Lung (tissue), 12 donors: ENCODE data around the gene C1orf210. TPM values are rescaled to one million over a fixed set of nuclear protein-coding genes. Genes with fewer than 3 reads are reported as not detected.

ENCODE experiments used
- ATAC-seq: fragments of 200-7000 bp; cut with Tn5 transposase; one replicate; pipeline ENCODE4 v1.9.1; 2020; ENCODE audit warnings: moderate number of reproducible peaks; ENCODE audit not compliant: insufficient read depth, low FRiP score
- DNase-seq, 3 donors: peaks; one replicate each; pipeline ENCODE4 v3.0.0-alpha.2; 2013 to 2017
- H3K27ac ChIP-seq, 2 donors: one replicate each; pipeline ENCODE4 v1.5.1; 2013; ENCODE audit warnings: mild to moderate bottlenecking in 2 of 2, moderate library complexity in 2 of 2, control low read depth in 1 of 2, inconsistent platforms in 1 of 2, low read depth in 1 of 2, low read length in 1 of 2
- H3K27me3 ChIP-seq, 3 donors: one replicate each; pipeline ENCODE4 v1.5.1; 2013; ENCODE audit warnings: low read length in 2 of 3; ENCODE audit not compliant: control insufficient read depth in 3 of 3, insufficient read depth in 3 of 3
- H3K36me3 ChIP-seq, 4 donors: one replicate each; pipeline ENCODE4 v1.5.1; 2013; ENCODE audit warnings: low read length in 4 of 4, mild to moderate bottlenecking in 1 of 4, moderate library complexity in 1 of 4; ENCODE audit not compliant: control insufficient read depth in 4 of 4, insufficient read depth in 4 of 4
- H3K4me1 ChIP-seq, 5 donors: one replicate each; pipeline ENCODE4 v1.5.1; 2013; ENCODE audit warnings: low read length in 5 of 5, mild to moderate bottlenecking in 2 of 5, moderate library complexity in 1 of 5; ENCODE audit not compliant: control insufficient read depth in 5 of 5, insufficient read depth in 5 of 5
- H3K4me3 ChIP-seq: one replicate; pipeline ENCODE4 v1.5.1; 2013; ENCODE audit warnings: mild to moderate bottlenecking, control low read depth, moderate library complexity
- H3K9ac ChIP-seq, 2 donors: one replicate each; pipeline ENCODE4 v1.5.1; 2013; ENCODE audit warnings: low read length in 2 of 2, control low read depth in 1 of 2; ENCODE audit not compliant: insufficient read depth in 1 of 2
- H3K9me3 ChIP-seq, 4 donors: one replicate each; pipeline ENCODE4 v1.5.1; 2013; ENCODE audit warnings: low read length in 3 of 4, mild to moderate bottlenecking in 1 of 4, moderate library complexity in 1 of 4; ENCODE audit not compliant: control insufficient read depth in 4 of 4, insufficient read depth in 3 of 4
- CTCF ChIP-seq: IDR thresholded peaks from 2 replicates; pipeline ENCODE4 v1.5.1; 2012; ENCODE audit warnings: mild to moderate bottlenecking; ENCODE audit errors: control extremely low read depth, extremely low read depth
- WGBS, 2 donors: extraction: QIAGEN DNeasy Blood & Tissue Kit; methylation state at CpG; one replicate each; pipeline ENCODE4 v1.1.7; 2013; 5-methylcytosine and 5-hydroxymethylcytosine counted together
- polyA plus RNA-seq, 2 donors: library from polyadenylated mRNA; stranded (reverse); fragments of 200-250 nt; gene quantifications; one replicate each; pipeline ENCODE4 v1.2.1, GENCODE V29; 2013
- total RNA-seq, 2 donors: library from RNA; depleted of rRNA in 1 of 2; stranded (reverse); fragments of >200 nt in 1 of 2; gene quantifications; one replicate each; pipeline ENCODE4 v1.2.1, GENCODE V29; 2014 to 2021
- donor health status: control.
- donor health status: control.
- donor health status: Bipolar disorder and iron deficiency.
- donor health status: healthy.
- donor health status: DM: yes; HTN: yes; CAD: no.

Gene C1orf210
- total and polyA plus RNA-seq, 4 donors: 10.4 to 25.9 (median 21.0) TPM

GRCh38 chr1:43316738-43317520 is 31.5 kb upstream of the C1orf210 start:
- Histone ChIP-seq H3K27ac (no peak overlapping the region), H3K27me3 (no peaks in the 10 kb centered on the region), H3K4me1 (peaks cover 0 to 6% (median 0%) of the 10 kb centered on the region in 5 donors), H3K36me3 (peaks cover 0 to 13% (median 0%) of the 10 kb centered on the region in 4 donors), H3K9ac (no peak overlapping the region), H3K4me3 (no peak overlapping the region), H3K9me3 (no peaks in the 10 kb centered on the region)
- TF ChIP-seq CTCF: no peak
- ATAC-seq (no peak), DNase-seq (no peak)
- WGBS, 2 donors: 92 to 94% methylated on average over 16 of the region's 16 CpGs

GRCh38 chr1:43315963-43316737 is 30.8 kb upstream of the C1orf210 start:
- no peak overlapping the region for H3K9ac ChIP-seq
- TF ChIP-seq CTCF: no peak
- H3K4me1 ChIP-seq: peaks cover 0 to 6% (median 0%) of the 10 kb centered on the region in 5 donors
- no peaks in the 10 kb centered on the region for H3K27me3 ChIP-seq
- H3K36me3 ChIP-seq: peaks cover 0 to 12% (median 0%) of the 10 kb centered on the region in 4 donors
- H3K27ac ChIP-seq: no peak overlapping the region
- ATAC-seq (no peak), DNase-seq (no peak)
- WGBS, 2 donors: 89 to 92% methylated on average over 10 of the region's 10 CpGs
- H3K9me3 ChIP-seq: no peaks in the 10 kb centered on the region
- H3K4me3 ChIP-seq: no peak overlapping the region

- H3K9ac ChIP-seq: no peak overlapping the region
- peaks cover 0 to 12% (median 0%) of the 10 kb centered on the region in 4 donors for H3K36me3 ChIP-seq
- no peak overlapping the region for H3K4me3 ChIP-seq
- 84 to 93% methylated on average over 3 of the region's 3 CpGs for WGBS, 2 donors
- H3K27me3 ChIP-seq: no peaks in the 10 kb centered on the region
- no peaks in the 10 kb centered on the region for H3K9me3 ChIP-seq
- no peak for TF ChIP-seq CTCF
- DNase-seq (no peak), ATAC-seq (no peak)
- no peak overlapping the region for H3K27ac ChIP-seq
- H3K4me1 ChIP-seq: peaks cover 0 to 6% (median 0%) of the 10 kb centered on the region in 5 donors
Observed at GRCh38 chr1:43315481-43315880, 30.1 kb upstream of the C1orf210 start.
